H1 (cell line): ENCODE data around the gene COL5A3. TPM values are rescaled to one million over a fixed set of nuclear protein-coding genes. Genes with fewer than 3 reads are reported as not detected.

Experiments used
- CTCF ChIA-PET: fragments of 300-600 bp; sonication (Branson Sonifier 250); formaldehyde crosslinking; loops from one replicate; lab custom pipeline; 2021; ENCODE audit not compliant: partially characterized antibody; lab: Charles Lee
- POLR2A ChIA-PET: fragments of 300-600 bp; sonication (Branson Sonifier 250); formaldehyde crosslinking; loops from one replicate; lab custom pipeline; 2021; ENCODE audit warnings: inconsistent platforms; ENCODE audit not compliant: partially characterized antibody; lab: Charles Lee
- DNase-seq, 2 experiments: peaks; one replicate each; pipeline versions ENCODE4 v3.0.0 to v3.0.0-alpha.2; 2010 to 2022; ENCODE audit warnings: low spot score in 2 of 2, low read depth in 1 of 2, mixed read lengths in 1 of 2
- FAIRE-seq: peaks from 2 replicates; lab custom pipeline; 2011; peaks lifted over from hg19 to GRCh38; lab: Jason Lieb, UNC
- H2AFZ ChIP-seq: 2 replicates; pipeline ENCODE4 v1.8.1; 2012; ENCODE audit warnings: low read length, inconsistent platforms
- H2AK5ac ChIP-seq: 2 replicates; pipeline ENCODE4 v1.6.1; 2013; ENCODE audit warnings: low read depth, low read length
- H2BK120ac ChIP-seq: replicated peaks from 2 replicates; pipeline ENCODE3; 2013; ENCODE audit warnings: low read depth, low read length, inconsistent platforms
- H2BK12ac ChIP-seq: 2 replicates; pipeline ENCODE4 v1.6.1; 2013; ENCODE audit warnings: low read depth, low read length
- H2BK15ac ChIP-seq: 2 replicates; pipeline ENCODE4 v1.6.1; 2013; ENCODE audit warnings: low read length
- H2BK20ac ChIP-seq: 2 replicates; pipeline ENCODE4 v1.6.1; 2013; ENCODE audit warnings: low read length
- H2BK5ac ChIP-seq: 2 replicates; pipeline ENCODE4 v1.6.1; 2013; ENCODE audit warnings: low read depth, low read length
- H3K14ac ChIP-seq: 2 replicates; pipeline ENCODE4 v1.6.1; 2013; ENCODE audit warnings: inconsistent platforms; ENCODE audit not compliant: insufficient read length
- H3K18ac ChIP-seq: 2 replicates; pipeline ENCODE4 v1.6.1; 2013; ENCODE audit warnings: low read length; ENCODE audit errors: extremely low read depth
- H3K23ac ChIP-seq: 2 replicates; pipeline ENCODE4 v1.6.1; 2013; ENCODE audit warnings: inconsistent platforms; ENCODE audit not compliant: insufficient read length
- H3K23me2 ChIP-seq: 2 replicates; pipeline ENCODE4 v1.6.1; 2013; ENCODE audit warnings: low read depth, low read length
- H3K27ac ChIP-seq: 2 replicates; pipeline ENCODE4 v1.6.1; 2011; ENCODE audit warnings: low read depth, low read length, inconsistent platforms
- H3K27me3 ChIP-seq, 4 experiments: replicated peaks in 1 of 4; 1 replicate in 1 of 4; 2 replicates in 3 of 4; pipeline versions ENCODE4 v1.6.1 to v1.8.1; 2011 to 2013; ENCODE audit warnings: low read length in 3 of 4, mild to moderate bottlenecking in 3 of 4, inconsistent platforms in 2 of 4, mixed read lengths in 2 of 4, moderate library complexity in 1 of 4; ENCODE audit not compliant: control insufficient read depth in 3 of 4, insufficient read depth in 3 of 4; ENCODE audit errors: extremely low read depth in 1 of 4
- H3K36me3 ChIP-seq, 4 experiments: 2 replicates each; pipeline versions ENCODE4 v1.6.1 to v1.8.1; 2011 to 2013; ENCODE audit warnings: mild to moderate bottlenecking in 4 of 4, low read length in 3 of 4, moderate library complexity in 2 of 4, control low read depth in 1 of 4, inconsistent platforms in 1 of 4; ENCODE audit not compliant: insufficient read depth in 4 of 4, control insufficient read depth in 2 of 4
- H3K4ac ChIP-seq: replicated peaks from 2 replicates; pipeline ENCODE3; 2013; ENCODE audit warnings: low read length, low read depth, mixed read lengths, inconsistent platforms; ENCODE audit not compliant: insufficient read length
- H3K4me1 ChIP-seq, 4 experiments: replicated peaks in 1 of 4; 1 replicate in 1 of 4; 2 replicates in 3 of 4; pipeline versions ENCODE4 v1.6.1 to v1.8.1; 2011 to 2013; ENCODE audit warnings: low read length in 3 of 4, inconsistent platforms in 2 of 4, mixed read lengths in 1 of 4; ENCODE audit not compliant: insufficient read depth in 4 of 4, control insufficient read depth in 3 of 4
- H3K4me2 ChIP-seq, 2 experiments: 2 replicates each; pipeline versions ENCODE4 v1.6.1 to v1.8.1; 2011 to 2013; ENCODE audit warnings: low read depth in 2 of 2, low read length in 2 of 2, control low read depth in 1 of 2, inconsistent platforms in 1 of 2, mild to moderate bottlenecking in 1 of 2; ENCODE audit not compliant: insufficient read depth in 1 of 2
- H3K4me3 ChIP-seq, 4 experiments: fragments of 200-600, 300-600 bp in 1 of 4; sonication (generic), shearing (Covaris generic), sonication (Bioruptor Twin) in 1 of 4; 2 replicates each; pipeline versions ENCODE4 v1.5.1 to v1.8.1; 2011 to 2016; ENCODE audit warnings: low read length in 4 of 4, low read depth in 3 of 4, control low read depth in 2 of 4, inconsistent platforms in 2 of 4, mild to moderate bottlenecking in 2 of 4, mixed read lengths in 1 of 4, moderate library complexity in 1 of 4; ENCODE audit not compliant: insufficient read depth in 2 of 4; ENCODE audit errors: extremely low read depth in 1 of 4
- H3K56ac ChIP-seq: replicated peaks from 2 replicates; pipeline ENCODE3; 2013; ENCODE audit warnings: low read depth, mild to moderate bottlenecking, mixed read lengths, low read length, inconsistent platforms; ENCODE audit not compliant: insufficient read length
- H3K79me1 ChIP-seq: 2 replicates; pipeline ENCODE4 v1.6.1; 2013; ENCODE audit warnings: low read depth, low read length, control low read depth
- H3K79me2 ChIP-seq, 2 experiments: 2 replicates each; pipeline versions ENCODE4 v1.6.1 to v1.8.1; 2012 to 2013; ENCODE audit warnings: low read length in 2 of 2, mild to moderate bottlenecking in 2 of 2, inconsistent platforms in 1 of 2; ENCODE audit not compliant: insufficient read depth in 2 of 2, control insufficient read depth in 1 of 2
- H3K9ac ChIP-seq, 4 experiments: replicated peaks in 1 of 4; 1 replicate in 1 of 4; 2 replicates in 3 of 4; pipeline versions ENCODE4 v1.6.1 to v1.8.1; 2011 to 2013; ENCODE audit warnings: low read depth in 3 of 4, low read length in 3 of 4, control low read depth in 2 of 4, mild to moderate bottlenecking in 2 of 4, moderate library complexity in 2 of 4, inconsistent platforms in 1 of 4; ENCODE audit errors: extremely low read depth in 1 of 4
- H3K9me3 ChIP-seq, 2 experiments: 2 replicates each; pipeline versions ENCODE4 v1.6.1 to v1.8.1; 2012 to 2013; ENCODE audit warnings: mild to moderate bottlenecking in 2 of 2, moderate library complexity in 2 of 2, control low read depth in 1 of 2, inconsistent platforms in 1 of 2, low read depth in 1 of 2, low read length in 1 of 2, mixed read lengths in 1 of 2; ENCODE audit not compliant: insufficient read depth in 2 of 2
- H4K20me1 ChIP-seq, 2 experiments: replicated peaks in 1 of 2; 2 replicates each; pipeline versions ENCODE3 to v1.8.1; 2011 to 2013; ENCODE audit warnings: inconsistent platforms in 2 of 2, low read length in 2 of 2, mild to moderate bottlenecking in 1 of 2; ENCODE audit not compliant: insufficient read depth in 2 of 2, control insufficient read depth in 1 of 2
- H4K5ac ChIP-seq: 2 replicates; pipeline ENCODE4 v1.6.1; 2013; ENCODE audit warnings: low read length, low read depth, mixed read lengths, inconsistent platforms; ENCODE audit not compliant: insufficient read length
- H4K8ac ChIP-seq: 2 replicates; pipeline ENCODE4 v1.8.0; 2013; ENCODE audit warnings: mild to moderate bottlenecking, moderate library complexity, low read length, inconsistent platforms; ENCODE audit not compliant: insufficient read depth; ENCODE audit errors: extremely low read depth
- H4K91ac ChIP-seq: replicated peaks from 2 replicates; pipeline ENCODE3; 2013; ENCODE audit warnings: low read length, mixed read lengths, inconsistent platforms; ENCODE audit not compliant: insufficient read length
- JUN ChIP-seq: IDR thresholded peaks from 2 replicates; pipeline ENCODE4 v1.6.1; 2011; ENCODE audit warnings: low read depth, mild to moderate bottlenecking, improper control_type of control experiment, low read length
- TAF1 ChIP-seq: IDR thresholded peaks from 2 replicates; pipeline ENCODE4 v1.6.1; 2011; ENCODE audit warnings: mild to moderate bottlenecking, low read depth, low read length
- TCF12 ChIP-seq: IDR thresholded peaks from 2 replicates; pipeline ENCODE4 v1.6.1; 2011; ENCODE audit warnings: low read depth, mild to moderate bottlenecking, low read length
- USF2 ChIP-seq: IDR thresholded peaks from 2 replicates; pipeline ENCODE4 v1.6.1; 2011; ENCODE audit warnings: low read length, improper control_type of control experiment
- WGBS, 2 experiments: shearing (Covaris generic) in 1 of 2; methylation state at CpG; one replicate each; pipeline versions ENCODE4 v1.1.6 to v1.1.7; 2013 to 2015; ENCODE audit warnings: low lambda C conversion rate in 2 of 2, mixed read lengths in 2 of 2, inconsistent platforms in 1 of 2, low coverage in 1 of 2, missing lambda C conversion rate in 1 of 2; ENCODE audit not compliant: insufficient replicate concordance in 2 of 2, insufficient coverage in 1 of 2, insufficient read length in 1 of 2; ENCODE audit errors: extremely low coverage in 1 of 2, missing lambda C conversion rate in 1 of 2; 5-methylcytosine and 5-hydroxymethylcytosine counted together
- polyA plus RNA-seq, 7 experiments: library from polyadenylated mRNA; depleted of rRNA in 3 of 7; stranded (reverse) in 5 of 7; unstranded in 2 of 7; fragments of >200 nt in 5 of 7; fragments of 200-250 nt in 2 of 7; gene quantifications; 1 replicate in 5 of 7; 2 replicates in 1 of 7; 4 replicates in 1 of 7; pipeline versions ENCODE4 v1.2.1 to v1.2.3, GENCODE V29; 2011 to 2013; ENCODE audit warnings: missing spikeins in 2 of 7, mixed read lengths in 2 of 7
- total RNA-seq: library from RNA; stranded (reverse); fragmentation: NEBNext Ultra II Directional; extraction: Animal tissue kit (Norgen Biotek cat#: 25700); gene quantifications from 2 replicates; pipeline ENCODE4 v1.2.1, GENCODE V29; 2021

COL5A3 gene
- total and polyA plus RNA-seq, 2 of the 8 experiments (the other 6 are each of a cell fraction or from before 2014, with no cell fraction given): 0.67 to 0.74 TPM

DNA sequence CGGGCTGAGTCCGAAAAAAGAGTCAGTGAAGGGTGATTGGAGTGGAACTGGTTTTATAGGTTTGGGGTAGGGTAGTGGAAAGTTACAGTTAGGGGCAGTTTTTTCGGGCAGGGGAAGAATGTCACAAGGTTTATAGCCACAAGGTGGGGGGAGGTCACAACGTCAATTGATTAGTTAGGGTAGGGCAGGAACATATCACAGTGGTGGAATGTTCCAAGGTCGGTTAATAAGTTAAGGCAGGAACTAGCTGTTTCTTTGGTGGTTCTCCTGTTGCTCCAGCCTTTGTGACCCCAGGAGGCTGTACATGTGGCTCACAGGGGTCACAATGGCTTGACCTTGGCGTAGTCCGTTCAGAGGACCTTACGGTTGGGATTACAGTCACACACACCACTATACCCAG is 23.3 kb upstream of the COL5A3 start:
- POLR2A ChIA-PET: no interaction called here
- H3K79me1 ChIP-seq: no peaks in the 10 kb centered on the region
- no peak overlapping the region for H2BK5ac ChIP-seq
- no peaks in the 10 kb centered on the region for H3K79me2 ChIP-seq
- no peaks in the 10 kb centered on the region for H3K23me2 ChIP-seq
- no peak overlapping the region for H2AK5ac ChIP-seq
- no peaks in the 10 kb centered on the region for H3K36me3 ChIP-seq
- H2BK20ac ChIP-seq: no peak overlapping the region
- no peak overlapping the region for H2BK15ac ChIP-seq
- H4K91ac ChIP-seq: no peak overlapping the region
- no peak overlapping the region for H3K18ac ChIP-seq
- H4K5ac ChIP-seq: no peak overlapping the region
- H4K8ac ChIP-seq: no peak overlapping the region
- no peak for FAIRE-seq
- no peak overlapping the region for H3K23ac ChIP-seq
- H3K4me1 ChIP-seq: no peaks in the 10 kb centered on the region
- H3K4ac ChIP-seq: no peak overlapping the region
- H3K14ac ChIP-seq: no peak overlapping the region
- TF ChIP-seq TCF12 (no peak), TAF1 (no peak), JUN (no peak), USF2 (no peak)
- H3K4me2 ChIP-seq: no peak overlapping the region
- H2BK120ac ChIP-seq: no peak overlapping the region
- no peak overlapping the region for H3K4me3 ChIP-seq
- H3K56ac ChIP-seq: no peak overlapping the region
- H2BK12ac ChIP-seq: no peak overlapping the region
- 82% methylated on average over 8 of the region's 8 CpGs; no CpG with 5 or more reads in 1 of the 2 experiments for WGBS, 2 experiments
- CTCF ChIA-PET: interaction anchor here (2.6 to 3.8 kb wide), 2 partner anchors 33 to 102 kb away, joined by 10 to 15 read pairs; no protein-coding TSS in a partner anchor
- H2AFZ ChIP-seq: no peak overlapping the region
- no peaks in the 10 kb centered on the region for H4K20me1 ChIP-seq
- peaks cover 0 to 1% of the 10 kb centered on the region in 2 experiments; a peak in 1 of 4 replicates for H3K9me3 ChIP-seq
- H3K27me3 ChIP-seq: no peaks in the 10 kb centered on the region; a peak in 1 of 7 replicates
- H3K27ac ChIP-seq: no peak overlapping the region
- H3K9ac ChIP-seq: no peak overlapping the region
- no peak for DNase-seq
